Activated CD4-positive, alpha-beta T cell treated with anti-CD3 and anti-CD28 coated beads, Interleukin-2, amount 50 U/mL, for 24 hours (primary cell): Measurements from ENCODE around the gene OST4.

Experiments
- DNase-seq, 2 donors: peaks; one replicate each; pipeline ENCODE4 v3.0.0-alpha.2; 2020; ENCODE audit warnings: low read depth in 1 of 2, low spot score in 1 of 2

The OST4 gene

GRCh38 chr2:27054721-27055120, 16.7 kb downstream of the OST4 start:
- DNase-seq: no peak

GRCh38 chr2:27053776-27054175, 17.7 kb downstream of the OST4 start:
- no peak for DNase-seq

DNA sequence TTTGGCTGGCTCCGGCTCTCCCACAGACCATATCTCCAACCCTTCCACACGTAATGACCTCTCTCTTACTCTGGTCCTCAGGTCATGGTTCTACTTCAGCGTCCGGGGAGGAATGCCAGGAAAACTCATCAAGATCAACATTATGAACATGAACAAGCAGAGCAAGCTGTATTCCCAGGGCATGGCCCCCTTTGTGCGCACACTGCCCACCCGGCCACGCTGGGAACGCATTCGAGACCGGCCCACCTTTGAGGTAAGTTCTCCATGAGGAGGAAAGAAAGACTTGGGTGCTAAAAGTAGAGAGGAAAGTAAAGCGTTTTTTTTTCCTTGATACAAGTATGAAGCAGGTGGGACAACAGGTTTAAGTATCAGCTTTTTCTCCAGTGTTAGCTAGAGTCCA, 18.1 kb downstream of the OST4 start:
- no peak for DNase-seq

DNA sequence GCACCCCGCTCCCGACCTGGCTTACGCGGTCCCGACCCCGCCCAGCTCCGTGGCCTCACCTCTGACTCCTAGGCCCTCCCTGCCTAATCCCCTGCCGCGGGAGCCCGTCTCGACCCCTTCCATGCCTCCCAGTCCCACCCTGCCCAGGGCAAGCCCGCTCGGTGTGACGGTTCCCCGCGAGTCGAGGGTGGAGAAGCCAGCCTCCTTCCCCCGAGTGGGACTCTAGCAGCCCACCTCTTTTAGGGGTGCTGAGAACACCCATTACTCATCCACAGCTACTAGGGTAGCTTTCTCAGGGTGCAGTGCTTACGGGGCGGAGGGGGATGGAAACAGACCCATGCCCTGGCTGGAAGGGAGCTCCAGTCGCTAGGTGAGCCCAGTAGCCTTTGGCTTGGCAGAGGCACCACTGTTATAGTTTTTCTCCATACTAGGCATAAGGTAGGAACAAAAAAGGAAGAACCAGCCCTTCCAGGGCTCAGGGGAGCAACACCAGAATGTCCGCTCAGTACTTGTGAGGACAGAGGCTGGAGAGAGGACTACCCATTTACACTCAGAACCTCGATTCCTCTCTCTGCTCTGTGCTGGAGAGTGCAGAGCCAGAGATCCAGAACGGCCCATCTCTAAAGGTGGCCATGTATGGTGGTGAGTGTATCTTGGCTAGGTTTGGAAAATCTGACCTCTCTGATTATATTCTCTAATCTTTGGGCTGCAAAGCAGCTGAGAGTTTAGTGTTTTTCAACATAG, 19.4 kb downstream of the OST4 start:
- DNase-seq: no peak

DNA sequence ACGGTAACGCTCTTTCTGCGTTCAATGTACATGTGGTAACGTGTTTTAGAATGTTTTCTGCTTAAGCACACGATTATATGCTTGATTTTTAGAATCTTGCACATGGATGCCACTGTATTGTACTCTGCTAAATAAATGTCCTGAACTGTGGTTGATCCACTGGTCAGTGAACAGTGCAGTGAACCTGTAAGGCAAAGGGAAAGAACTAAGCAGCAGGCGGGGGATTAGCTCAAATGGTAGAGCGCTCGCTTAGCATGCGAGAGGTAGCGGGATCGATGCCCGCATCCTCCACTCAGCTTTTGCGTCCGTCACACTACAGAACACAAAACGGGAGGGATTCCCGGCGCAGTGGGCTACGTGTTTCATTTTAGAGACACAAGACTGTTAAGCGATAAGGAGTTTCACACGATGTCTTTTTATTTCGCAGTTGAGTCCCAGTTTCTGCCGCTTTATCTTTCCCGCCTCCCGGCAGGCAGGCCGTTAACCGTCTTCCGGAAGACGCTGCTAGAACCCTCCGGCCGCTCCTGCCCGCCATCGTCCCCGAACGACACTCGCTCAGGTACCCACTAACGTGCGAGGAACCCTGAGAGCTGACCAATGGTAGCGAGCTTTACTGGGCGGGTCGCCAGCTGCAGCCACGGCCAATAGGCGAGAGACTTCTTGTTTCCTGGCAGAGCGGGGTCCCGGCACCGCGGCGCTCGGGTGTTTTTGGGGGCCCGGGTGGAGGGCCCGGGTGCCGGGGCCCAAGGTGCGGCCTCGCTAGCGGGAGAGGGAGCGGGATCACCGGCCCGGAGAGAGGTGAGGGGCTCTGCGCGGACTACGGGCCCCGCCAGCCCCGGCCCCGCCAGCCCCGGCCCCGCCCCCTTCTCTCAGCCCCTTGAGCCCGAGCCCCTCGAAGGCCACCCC, 20.2 kb downstream of the OST4 start, which contains the start of gene AGBL5:
Gene AGBL5 (plus strand): TSS at position 673 of the 906 bp plus-strand sequence. CDS start 1,291 bp downstream, outside the sequence.
- peak; percentile 94 to 95 for DNase-seq

DNA sequence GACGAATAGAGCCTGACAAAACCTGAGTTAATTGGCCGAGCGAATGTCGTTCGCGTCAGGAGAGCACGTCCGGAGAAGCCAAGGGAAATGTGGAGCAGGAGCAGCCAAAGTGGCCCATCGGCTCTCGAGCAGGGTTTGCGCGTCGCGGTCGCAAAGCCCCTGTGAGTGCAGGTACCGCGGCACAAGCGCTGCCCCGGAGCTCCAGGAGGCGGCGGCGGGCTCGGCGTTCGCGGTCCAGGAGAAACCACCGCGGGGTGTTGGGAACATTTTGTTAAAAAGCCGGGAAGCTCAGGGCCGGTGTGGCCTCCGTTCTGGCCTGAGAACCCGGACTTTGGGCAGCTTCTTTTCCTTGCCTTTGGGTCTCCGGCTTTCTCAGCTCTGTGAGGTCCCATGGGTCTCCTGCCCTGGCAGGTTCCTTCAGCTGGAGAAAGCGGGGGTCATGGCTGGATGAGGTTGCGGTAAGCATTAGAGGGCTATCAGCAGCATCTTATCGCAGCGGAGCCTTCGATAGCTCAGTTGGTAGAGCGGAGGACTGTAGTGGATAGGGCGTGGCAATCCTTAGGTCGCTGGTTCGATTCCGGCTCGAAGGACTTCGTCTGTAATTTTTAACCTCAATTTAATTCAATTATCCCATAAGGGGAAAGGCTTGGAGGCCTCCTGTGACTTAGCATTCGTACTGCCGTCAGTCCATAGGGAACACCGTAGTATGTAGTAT, 21.0 kb downstream of the OST4 start:
- peak; percentile 90 to 98 for DNase-seq

- DNase-seq: peak; percentile 30 to 62
Observed at GRCh38 chr2:27049422-27050280, 21.8 kb downstream of the OST4 start.

DNA sequence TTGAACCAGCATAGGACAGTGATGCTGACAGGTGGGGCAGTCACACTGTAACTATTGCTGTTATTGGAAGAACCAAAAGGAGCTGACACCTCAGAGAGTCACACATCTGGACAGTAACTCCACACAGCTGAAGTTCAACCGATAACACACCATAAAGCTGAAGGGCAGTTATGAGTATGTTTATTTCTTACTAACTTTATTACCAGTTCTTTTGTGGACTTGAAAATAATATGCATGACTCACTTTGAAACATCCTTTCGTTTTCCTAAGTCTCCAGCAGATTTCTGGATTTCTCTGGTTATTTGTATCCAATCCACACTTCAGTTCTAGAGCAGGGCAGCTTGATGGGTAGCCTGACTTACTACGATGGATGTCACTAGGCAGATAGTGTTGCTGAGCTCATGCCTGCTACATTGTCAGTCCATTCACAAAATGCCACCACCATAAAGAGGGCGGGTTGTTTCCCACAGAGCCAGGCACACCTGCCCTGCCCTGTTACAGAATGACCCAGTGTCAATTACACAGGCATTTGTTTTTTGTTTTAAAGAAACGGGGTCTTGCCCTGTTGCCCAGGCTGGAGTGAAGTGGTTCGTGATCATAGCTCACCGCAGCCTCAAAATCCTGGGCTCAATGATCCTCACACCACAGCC, 28.3 kb downstream of the OST4 start:
- no peak for DNase-seq

DNA sequence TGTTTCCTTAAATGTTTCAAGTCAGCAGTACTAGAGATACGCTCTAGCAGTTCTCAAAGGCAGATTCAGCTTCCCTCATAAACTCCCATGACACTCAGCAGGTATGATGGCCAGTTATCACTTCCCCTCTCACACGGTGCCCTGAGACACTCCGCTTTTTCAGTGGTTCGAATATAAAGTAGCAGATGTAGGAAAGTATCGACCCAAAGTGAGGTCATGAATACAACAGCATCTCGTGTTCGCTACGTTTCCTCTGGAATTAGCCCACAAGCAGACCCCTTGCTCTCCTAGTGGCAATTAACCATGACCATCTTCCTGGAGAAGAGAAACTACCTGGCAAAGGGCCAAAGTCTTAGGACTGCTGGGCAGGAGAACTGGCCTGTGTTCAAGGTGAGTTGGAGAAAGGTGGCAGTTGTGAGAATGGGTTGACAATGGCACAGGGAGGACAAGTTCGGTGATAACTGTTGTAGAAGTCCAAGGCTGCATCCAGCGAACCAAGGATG, 29.2 kb downstream of the OST4 start:
- DNase-seq: no peak

GRCh38 chr2:27041752-27042151, 29.7 kb downstream of the OST4 start:
- DNase-seq: no peak

DNA sequence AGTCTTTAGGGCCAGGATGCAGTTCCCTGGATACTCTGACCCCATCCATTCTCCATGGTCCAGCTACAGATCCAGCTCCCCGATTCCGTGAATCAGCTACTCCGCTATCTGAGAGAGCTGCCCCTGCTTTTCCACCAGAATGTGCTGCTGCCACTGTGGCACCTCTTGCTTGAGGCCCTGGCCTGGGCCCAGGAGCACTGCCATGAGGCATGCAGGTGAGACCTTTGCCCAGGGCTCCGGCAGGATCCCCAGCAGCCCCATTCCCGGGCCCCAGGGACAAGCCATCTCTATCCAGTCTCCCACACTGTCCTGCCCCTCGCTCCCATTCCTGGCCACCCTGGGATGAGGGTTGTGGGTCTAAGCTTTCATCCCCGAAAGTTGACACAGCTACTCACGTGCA, 31.2 kb downstream of the OST4 start:
- no peak for DNase-seq

- no peak for DNase-seq
Observed at GRCh38 chr2:27039871-27040270, 31.6 kb downstream of the OST4 start.

GRCh38 chr2:27039426-27039825, 32.0 kb downstream of the OST4 start:
- no peak for DNase-seq

DNA sequence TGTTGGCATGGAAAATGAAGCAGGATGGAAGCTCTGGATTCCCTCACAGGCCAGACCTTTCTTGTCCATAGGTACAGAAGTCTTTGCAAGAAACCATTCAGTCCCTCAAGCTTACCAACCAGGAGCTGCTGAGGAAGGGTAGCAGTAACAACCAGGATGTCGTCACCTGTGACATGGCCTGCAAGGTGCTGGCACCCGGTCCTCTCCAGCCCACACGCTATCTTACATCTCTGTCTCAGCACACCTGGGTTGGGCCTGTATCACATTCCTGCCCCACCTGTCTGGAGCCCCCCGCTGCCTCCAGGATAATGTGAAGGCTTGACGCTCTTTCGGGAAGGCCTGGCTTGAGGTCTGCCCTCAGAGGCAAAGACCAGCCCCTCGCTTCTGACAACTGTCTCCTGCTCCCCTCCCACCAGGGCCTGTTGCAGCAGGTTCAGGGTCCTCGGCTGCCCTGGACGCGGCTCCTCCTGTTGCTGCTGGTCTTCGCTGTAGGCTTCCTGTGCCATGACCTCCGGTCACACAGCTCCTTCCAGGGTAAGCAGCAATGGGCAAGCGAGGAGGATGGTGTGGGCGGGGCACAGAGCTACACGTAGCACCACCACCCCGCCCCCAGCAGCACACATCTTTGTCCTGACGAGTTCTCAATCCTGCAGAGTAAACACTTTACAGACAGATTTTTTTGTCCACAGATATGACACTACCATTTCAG, 32.7 kb downstream of the OST4 start:
- DNase-seq: no peak

GRCh38 chr2:27038012-27038411, 33.4 kb downstream of the OST4 start:
- DNase-seq: no peak

GRCh38 chr2:27033253-27033852, 38.1 kb downstream of the OST4 start:
- no peak for DNase-seq

DNA sequence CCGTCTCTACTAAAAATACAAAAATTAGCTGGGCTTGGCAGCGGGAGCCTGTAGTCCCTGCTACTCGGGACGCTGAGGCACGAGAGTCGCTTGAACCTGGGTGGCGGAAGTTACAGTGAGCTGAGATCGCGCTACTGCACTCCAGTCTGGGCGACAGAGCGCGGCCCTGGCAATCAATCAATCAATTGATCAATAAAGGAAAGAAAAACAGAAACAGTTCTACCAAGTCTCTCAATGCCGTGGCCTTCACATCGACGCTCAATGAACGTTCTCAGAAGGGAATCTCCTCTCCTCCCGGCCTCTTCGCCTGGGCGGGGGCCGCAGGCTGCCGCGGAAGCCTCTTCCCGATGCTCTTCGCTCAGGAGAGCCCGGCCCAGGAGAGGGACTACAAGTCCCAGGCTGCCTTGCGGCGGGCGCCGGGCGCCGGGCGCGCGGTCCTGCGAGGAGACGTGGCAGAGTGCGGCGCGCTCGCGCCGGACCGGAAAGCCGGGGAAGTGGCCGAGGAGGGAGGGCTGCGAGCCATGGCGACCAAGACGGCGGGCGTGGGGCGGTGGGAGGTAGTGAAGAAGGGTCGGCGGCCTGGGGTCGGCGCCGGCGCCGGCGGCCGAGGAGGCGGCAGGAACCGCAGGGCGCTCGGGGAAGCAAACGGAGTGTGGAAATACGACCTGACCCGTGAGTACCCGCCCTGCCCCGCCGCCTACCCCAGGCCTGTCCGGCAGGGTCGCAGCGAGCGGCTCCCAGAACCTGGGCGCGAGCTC, 38.8 kb downstream of the OST4 start, which contains the start of gene TMEM214:
Gene TMEM214 (plus strand): TSS at position 471 of the 758 bp plus-strand sequence. CDS start 51 bp downstream, at position 522.
- peak; percentile 59 to 70 for DNase-seq

- DNase-seq: no peak
Observed at GRCh38 chr2:27029051-27029450, 42.4 kb downstream of the OST4 start.
